HepG2 (cell line): Measurements from ENCODE around the gene PRICKLE2.

Source experiments
- EZH2 ChIP-seq: conservative IDR thresholded peaks from 2 replicates; pipeline ENCODE4 v1.6.1; 2012; ENCODE audit warnings: mild to moderate bottlenecking, low read depth, low read length, moderate library complexity
- RNF2 ChIP-seq: fragments of 450-650 bp; conservative IDR thresholded peaks from 2 replicates; pipeline ENCODE4 v1.6.1; 2016; ENCODE audit warnings: low read depth
- TF ChIP-seq, protein P1 (sequence below): sonication (generic); formaldehyde crosslinking; IDR thresholded peaks from 2 replicates; pipeline ENCODE4 v1.5.0; 2020; ENCODE audit warnings: mild to moderate bottlenecking, missing genetic modification reagents, moderate library complexity

DNA sequence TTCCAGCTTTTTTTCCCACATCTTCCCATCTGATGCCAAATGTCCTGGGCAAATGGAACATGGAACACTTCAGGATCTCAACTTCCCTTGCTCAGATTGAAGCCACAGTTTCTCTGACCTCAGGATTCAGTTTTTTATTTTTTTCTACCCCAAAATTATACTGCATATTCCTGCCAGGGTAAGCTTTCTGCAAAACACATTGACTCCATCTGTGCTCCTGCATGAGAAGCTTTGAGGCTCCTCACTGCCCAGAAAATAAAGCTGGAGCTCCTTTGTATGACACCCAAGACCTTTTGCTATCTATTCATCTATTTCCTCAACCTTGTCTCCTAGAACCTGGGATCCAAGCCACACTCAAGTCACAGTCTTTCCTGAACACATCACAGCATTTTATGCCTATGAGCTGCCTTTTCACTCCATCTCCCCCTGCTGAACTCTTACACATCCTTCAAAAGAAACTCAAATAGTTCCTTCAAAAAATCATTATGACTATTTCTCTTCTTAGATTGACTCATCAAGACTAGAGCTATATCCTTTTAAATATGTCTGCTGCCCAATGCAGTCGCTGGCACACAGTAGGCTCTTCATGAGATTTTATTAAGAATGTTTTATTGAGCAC, 144.5 kb downstream of the PRICKLE2 start:
- TF ChIP-seq RNF2 (no peak), EZH2 (no peak)
- TF ChIP-seq, protein P1, sequence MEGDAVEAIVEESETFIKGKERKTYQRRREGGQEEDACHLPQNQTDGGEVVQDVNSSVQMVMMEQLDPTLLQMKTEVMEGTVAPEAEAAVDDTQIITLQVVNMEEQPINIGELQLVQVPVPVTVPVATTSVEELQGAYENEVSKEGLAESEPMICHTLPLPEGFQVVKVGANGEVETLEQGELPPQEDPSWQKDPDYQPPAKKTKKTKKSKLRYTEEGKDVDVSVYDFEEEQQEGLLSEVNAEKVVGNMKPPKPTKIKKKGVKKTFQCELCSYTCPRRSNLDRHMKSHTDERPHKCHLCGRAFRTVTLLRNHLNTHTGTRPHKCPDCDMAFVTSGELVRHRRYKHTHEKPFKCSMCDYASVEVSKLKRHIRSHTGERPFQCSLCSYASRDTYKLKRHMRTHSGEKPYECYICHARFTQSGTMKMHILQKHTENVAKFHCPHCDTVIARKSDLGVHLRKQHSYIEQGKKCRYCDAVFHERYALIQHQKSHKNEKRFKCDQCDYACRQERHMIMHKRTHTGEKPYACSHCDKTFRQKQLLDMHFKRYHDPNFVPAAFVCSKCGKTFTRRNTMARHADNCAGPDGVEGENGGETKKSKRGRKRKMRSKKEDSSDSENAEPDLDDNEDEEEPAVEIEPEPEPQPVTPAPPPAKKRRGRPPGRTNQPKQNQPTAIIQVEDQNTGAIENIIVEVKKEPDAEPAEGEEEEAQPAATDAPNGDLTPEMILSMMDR (CRISPR knock-in tag) = no peak
